Neural progenitor cell (in vitro differentiated cells): ENCODE results near the gene GPN1. TPM values are rescaled to one million over a fixed set of nuclear protein-coding genes. Genes with fewer than 3 reads are reported as not detected.
A peak's percentile ranks its signal among the peaks of the same experiment; 100 is the strongest.
"Not testable (repeated sequence)": the region's sequence is repeated elsewhere in the genome, so short reads cannot be mapped to it uniquely, and the experiment has no call there.

ENCODE experiments used
- DNase-seq: peaks from one replicate; pipeline ENCODE4 v3.0.0-alpha.2; 2016; ENCODE audit warnings: low spot score
- H2AFZ ChIP-seq: fragments of 200-600 bp; sonication (generic); replicated peaks from 2 replicates; pipeline ENCODE4 v1.6.1; 2016; ENCODE audit warnings: antibody characterized with exemption
- H3F3A ChIP-seq: fragments of 200-600 bp; sonication (generic); 2 replicates; pipeline ENCODE4 v1.6.1; 2016; ENCODE audit warnings: antibody characterized with exemption, low read depth
- H3K27ac ChIP-seq: fragments of 200-600 bp; sonication (generic); 2 replicates; pipeline ENCODE4 v1.5.1; 2016; ENCODE audit warnings: mild to moderate bottlenecking
- H3K27me3 ChIP-seq: fragments of 200-600 bp; sonication (generic); 2 replicates; pipeline ENCODE4 v1.6.1; 2016; ENCODE audit warnings: mild to moderate bottlenecking, moderate library complexity
- H3K36me3 ChIP-seq: fragments of 200-600 bp; sonication (generic); 2 replicates; pipeline ENCODE4 v1.5.1; 2016
- H3K4me1 ChIP-seq: fragments of 200-600 bp; sonication (generic); 2 replicates; pipeline ENCODE4 v1.6.1; 2016; ENCODE audit warnings: mixed run types
- H3K4me2 ChIP-seq: fragments of 200-600 bp; sonication (generic); 2 replicates; pipeline ENCODE4 v1.6.1; 2016
- H3K4me3 ChIP-seq: fragments of 200-600 bp; sonication (generic); 2 replicates; pipeline ENCODE4 v1.5.1; 2016
- H3K79me2 ChIP-seq: fragments of 200-600 bp; sonication (generic); 2 replicates; pipeline ENCODE4 v1.6.1; 2016; ENCODE audit warnings: low read depth
- H3K9ac ChIP-seq: fragments of 200-600 bp; sonication (generic); 2 replicates; pipeline ENCODE4 v1.6.1; 2016
- H3K9me3 ChIP-seq: fragments of 200-600 bp; sonication (generic); 2 replicates; pipeline ENCODE4 v1.5.1; 2016; ENCODE audit warnings: low read depth
- H4K20me1 ChIP-seq: fragments of 200-600 bp; sonication (generic); 2 replicates; pipeline ENCODE4 v1.6.1; 2016; ENCODE audit warnings: low read depth
- H3K27ac Mint-ChIP-seq: 3 replicates; pipeline ENCODE4 v1.8.0; 2021; ENCODE audit warnings: mixed read lengths
- H3K27me3 Mint-ChIP-seq: 2 replicates; pipeline ENCODE4 v1.8.0; 2022; ENCODE audit warnings: low read depth, mild to moderate bottlenecking, inconsistent platforms, moderate library complexity, mixed read lengths; ENCODE audit not compliant: insufficient read depth
- H3K36me3 Mint-ChIP-seq: 3 replicates; pipeline ENCODE4 v1.8.0; 2021; ENCODE audit warnings: mixed read lengths
- H3K4me1 Mint-ChIP-seq: 3 replicates; pipeline ENCODE4 v1.8.0; 2021; ENCODE audit warnings: mixed read lengths
- H3K4me3 Mint-ChIP-seq: 3 replicates; pipeline ENCODE4 v1.8.0; 2021; ENCODE audit warnings: mild to moderate bottlenecking, moderate library complexity, mixed read lengths
- H3K9me3 Mint-ChIP-seq: 3 replicates; pipeline ENCODE4 v1.8.0; 2020; ENCODE audit warnings: mixed read lengths
- CTCF ChIP-seq: fragments of 200-600 bp; sonication (generic); IDR thresholded peaks from 2 replicates; pipeline ENCODE4 v1.5.1; 2017; ENCODE audit warnings: antibody characterized with exemption, mild to moderate bottlenecking
- EZH2 ChIP-seq: fragments of 200-600 bp; sonication (generic); IDR thresholded peaks from 2 replicates; pipeline ENCODE4 v1.6.1; 2017; ENCODE audit warnings: antibody characterized with exemption, mild to moderate bottlenecking, moderate library complexity
- EZH2phosphoT487 ChIP-seq: fragments of 200-600 bp; sonication (generic); IDR thresholded peaks from 2 replicates; pipeline ENCODE4 v1.6.1; 2017; ENCODE audit warnings: antibody characterized with exemption
- total RNA-seq: library from RNA; depleted of rRNA; stranded (reverse); fragments of >200 nt; gene quantifications from 2 replicates; pipeline ENCODE4 v1.2.3, GENCODE V29; 2015; ENCODE audit warnings: low replicate concordance

GPN1 gene
- total RNA-seq, 1 donor from 2014 or later = 59.2 TPM

- Mint-ChIP-seq H3K4me3 (no peak overlapping the region), H3K27ac (no peak overlapping the region)
- H3K36me3 ChIP-seq = peaks cover 14% of the 10 kb centered on the region
These were observed 51.7 kb downstream of the GPN1 start for GRCh38 chr2:27680571-27680970.

DNA sequence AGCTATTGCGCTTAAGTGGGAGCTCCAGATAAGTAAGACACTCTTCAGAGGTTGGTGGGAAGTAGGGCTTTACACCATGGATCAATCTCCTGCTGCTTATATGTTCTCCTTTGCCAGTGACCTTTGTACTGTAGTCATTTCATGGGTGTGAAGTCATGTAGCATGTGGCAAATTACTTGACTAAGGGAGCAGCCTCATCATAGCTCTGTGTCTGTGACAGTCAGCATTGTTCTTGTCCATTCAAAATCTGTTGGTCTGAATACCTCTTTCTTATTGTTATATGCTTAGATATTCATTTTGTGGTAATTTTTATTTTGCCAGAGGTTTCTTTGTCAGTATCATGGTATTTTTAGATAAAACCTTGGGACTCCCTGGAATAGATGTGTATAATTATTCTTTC, 53.0 kb downstream of the GPN1 start:
- Histone ChIP-seq H3F3A (no peaks in the 10 kb centered on the region), H3K36me3 (peaks cover 7% of the 10 kb centered on the region), H3K9ac (no peak overlapping the region), H3K27ac (no peak overlapping the region), H3K9me3 (no peaks in the 10 kb centered on the region), H3K27me3 (no peaks in the 10 kb centered on the region), H3K4me2 (no peak overlapping the region), H3K79me2 (no peaks in the 10 kb centered on the region), H4K20me1 (no peaks in the 10 kb centered on the region), H3K4me3 (no peak overlapping the region), H2AFZ (no peak overlapping the region), H3K4me1 (no peaks in the 10 kb centered on the region)
- DNase-seq = no peak
- H3K27ac Mint-ChIP-seq = no peak overlapping the region
- H3K27me3 Mint-ChIP-seq = no peaks in the 10 kb centered on the region
- TF ChIP-seq EZH2phosphoT487 = no peak
- no peak for TF ChIP-seq EZH2
- no peak for TF ChIP-seq CTCF
- no peaks in the 10 kb centered on the region for H3K9me3 Mint-ChIP-seq
- H3K4me1 Mint-ChIP-seq = no peaks in the 10 kb centered on the region
- H3K36me3 Mint-ChIP-seq = peaks cover 12% of the 10 kb centered on the region
- no peak overlapping the region for H3K4me3 Mint-ChIP-seq

More at GRCh38 chr2:27680571-27680970, 51.7 kb downstream of the GPN1 start:
- Mint-ChIP-seq H3K4me1 (no peaks in the 10 kb centered on the region), H3K27me3 (no peaks in the 10 kb centered on the region), H3K36me3 (peaks cover 15% of the 10 kb centered on the region), H3K9me3 (no peaks in the 10 kb centered on the region)
- TF ChIP-seq CTCF (no peak), EZH2 (no peak)
- Histone ChIP-seq H3F3A (no peaks in the 10 kb centered on the region), H3K79me2 (no peaks in the 10 kb centered on the region), H3K27me3 (no peaks in the 10 kb centered on the region), H3K27ac (no peak overlapping the region), H2AFZ (no peak overlapping the region), H3K4me1 (no peaks in the 10 kb centered on the region), H3K9ac (no peak overlapping the region), H4K20me1 (no peaks in the 10 kb centered on the region), H3K4me3 (no peak overlapping the region), H3K4me2 (no peak overlapping the region), H3K9me3 (no peaks in the 10 kb centered on the region)
- DNase-seq = no peak

GRCh38 chr2:27682334-27682771, 53.5 kb downstream of the GPN1 start:
- not testable (repeated sequence) for H3K27ac ChIP-seq, H3K4me2 ChIP-seq, H3K4me1 ChIP-seq, H3K4me3 Mint-ChIP-seq, H3K36me3 ChIP-seq, H3K79me2 ChIP-seq, H3K9me3 ChIP-seq, H4K20me1 ChIP-seq, H2AFZ ChIP-seq, H3K4me3 ChIP-seq, H3K4me1 Mint-ChIP-seq, H3K27me3 ChIP-seq, H3F3A ChIP-seq, DNase-seq, H3K27ac Mint-ChIP-seq, H3K9ac ChIP-seq, H3K9me3 Mint-ChIP-seq, H3K27me3 Mint-ChIP-seq
- H3K36me3 Mint-ChIP-seq = peaks cover 12% of the 10 kb centered on the region

DNA sequence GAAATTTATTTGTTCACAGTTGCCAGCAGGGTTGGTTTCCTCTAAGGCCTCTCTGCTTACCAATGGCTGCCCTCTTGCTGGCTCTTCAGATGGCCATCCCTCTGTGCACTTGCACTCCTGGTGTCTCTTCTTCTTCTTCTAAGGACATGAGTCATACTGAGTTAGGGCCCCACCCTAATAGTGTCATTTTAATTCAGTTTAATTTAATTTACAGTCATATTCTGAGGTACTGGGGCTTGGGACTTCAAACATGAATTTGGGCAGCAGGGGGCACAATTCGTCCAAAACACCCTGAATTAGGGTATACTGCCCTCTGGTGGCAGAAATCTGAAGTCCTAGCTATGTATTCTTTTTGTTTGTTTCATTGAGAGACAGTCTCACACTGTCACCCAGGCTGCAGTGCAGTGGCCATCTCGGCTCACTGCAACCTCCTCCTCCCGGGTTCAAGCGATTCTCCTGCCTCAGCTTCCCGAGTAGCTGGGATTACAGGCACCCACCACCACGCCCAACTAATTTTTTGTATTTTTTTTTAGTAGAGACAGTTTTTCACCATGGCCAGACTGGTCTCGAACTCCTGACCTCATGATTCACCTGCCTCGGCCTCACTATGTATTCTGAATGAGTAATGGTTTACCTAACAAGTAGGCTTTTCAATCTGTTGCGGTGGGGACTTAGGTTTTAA, 54.7 kb downstream of the GPN1 start:
- no peaks in the 10 kb centered on the region for H3K27me3 Mint-ChIP-seq
- Histone ChIP-seq H3K36me3 (no peaks in the 10 kb centered on the region), H3K4me1 (no peaks in the 10 kb centered on the region), H3K27me3 (no peaks in the 10 kb centered on the region), H3K4me2 (no peak overlapping the region), H3K79me2 (no peaks in the 10 kb centered on the region), H3K27ac (no peak overlapping the region), H4K20me1 (no peaks in the 10 kb centered on the region), H3K9me3 (no peaks in the 10 kb centered on the region), H2AFZ (no peak overlapping the region), H3F3A (no peaks in the 10 kb centered on the region), H3K9ac (no peak overlapping the region), H3K4me3 (no peak overlapping the region)
- TF ChIP-seq CTCF (peak; percentile 100), EZH2 (no peak)
- no peak overlapping the region for H3K27ac Mint-ChIP-seq
- H3K4me1 Mint-ChIP-seq = no peaks in the 10 kb centered on the region
- no peaks in the 10 kb centered on the region for H3K9me3 Mint-ChIP-seq
- H3K4me3 Mint-ChIP-seq = no peak overlapping the region
- peak; percentile 95 for DNase-seq
- peaks cover 10% of the 10 kb centered on the region for H3K36me3 Mint-ChIP-seq

DNA sequence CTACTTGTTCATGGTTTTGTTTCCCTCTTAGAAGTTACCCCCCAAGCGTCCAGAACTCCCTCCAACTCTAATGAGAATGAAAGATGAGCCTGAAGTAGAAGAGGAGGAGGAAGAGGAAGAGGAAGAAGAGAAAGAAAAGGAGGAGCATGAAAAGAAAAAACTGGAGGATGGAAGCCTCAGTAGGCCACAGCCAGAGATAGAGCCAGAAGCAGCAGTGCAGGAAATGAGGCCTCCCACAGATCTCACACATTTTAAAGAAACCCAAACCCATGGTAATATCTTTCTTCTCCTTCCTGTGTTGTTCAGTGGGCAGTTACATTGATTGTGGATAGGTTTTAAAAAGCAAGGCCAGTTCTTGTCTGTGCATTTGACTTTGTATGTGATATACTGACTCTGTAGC, 56.2 kb downstream of the GPN1 start:
- H4K20me1 ChIP-seq, H3K4me3 Mint-ChIP-seq, H3K27ac Mint-ChIP-seq, DNase-seq, H3K4me2 ChIP-seq, H3K9me3 Mint-ChIP-seq, H3K79me2 ChIP-seq, H3K4me3 ChIP-seq, H3K36me3 ChIP-seq, H3K27me3 Mint-ChIP-seq, H3K9me3 ChIP-seq, H3K4me1 Mint-ChIP-seq, H3K27ac ChIP-seq, H3K4me1 ChIP-seq, H2AFZ ChIP-seq, H3F3A ChIP-seq, H3K36me3 Mint-ChIP-seq, H3K27me3 ChIP-seq, H3K9ac ChIP-seq: not testable (repeated sequence)
